Jurkat, Clone E6-1 (cell line): Measurements from ENCODE around the gene ELP1.
"Not testable (repeated sequence)": the region's sequence is repeated elsewhere in the genome, so short reads cannot be mapped to it uniquely, and the experiment has no call there.

Experiments used
- DNase-seq: peaks from one replicate; pipeline ENCODE4 v3.0.0-alpha.2; 2011; ENCODE audit warnings: low read depth, low spot score
- H3K4me3 ChIP-seq: 2 replicates; pipeline ENCODE4 v1.5.1; 2011; ENCODE audit warnings: mild to moderate bottlenecking, low read length, control low read depth, moderate library complexity

ELP1 gene

DNA sequence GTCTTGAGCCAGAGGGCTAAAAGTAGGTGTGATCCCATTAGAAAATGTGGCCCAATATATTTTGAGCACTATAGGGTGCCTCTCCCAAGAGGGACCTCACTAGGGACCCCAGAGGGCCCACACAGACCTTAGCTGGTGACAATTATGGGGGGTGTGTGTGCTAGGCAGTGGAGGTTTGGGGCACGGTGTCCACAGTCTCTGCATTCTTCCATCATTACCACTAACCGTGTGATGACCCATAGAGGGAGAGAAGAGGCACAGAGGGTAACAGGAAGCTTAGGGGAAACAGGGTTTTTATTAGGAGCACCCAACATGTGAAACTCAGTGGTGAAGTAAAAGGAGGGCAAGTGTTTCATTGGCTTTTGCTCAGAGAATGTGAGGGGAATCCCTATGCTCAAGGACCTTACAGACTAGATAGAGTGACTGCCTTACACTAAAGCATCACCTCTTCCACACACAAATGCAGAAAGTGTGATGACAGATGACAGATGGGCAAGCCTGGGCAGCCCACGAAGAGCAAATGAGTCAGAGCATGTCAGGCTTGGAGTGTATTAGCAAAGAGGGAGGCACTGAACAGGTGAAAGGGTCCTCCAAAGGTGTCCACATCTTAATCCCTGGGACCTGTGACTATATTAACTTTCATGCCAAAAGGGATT, 74.3 kb downstream of the ELP1 start:
- H3K4me3 ChIP-seq: no peak overlapping the region
- no peak for DNase-seq

DNA sequence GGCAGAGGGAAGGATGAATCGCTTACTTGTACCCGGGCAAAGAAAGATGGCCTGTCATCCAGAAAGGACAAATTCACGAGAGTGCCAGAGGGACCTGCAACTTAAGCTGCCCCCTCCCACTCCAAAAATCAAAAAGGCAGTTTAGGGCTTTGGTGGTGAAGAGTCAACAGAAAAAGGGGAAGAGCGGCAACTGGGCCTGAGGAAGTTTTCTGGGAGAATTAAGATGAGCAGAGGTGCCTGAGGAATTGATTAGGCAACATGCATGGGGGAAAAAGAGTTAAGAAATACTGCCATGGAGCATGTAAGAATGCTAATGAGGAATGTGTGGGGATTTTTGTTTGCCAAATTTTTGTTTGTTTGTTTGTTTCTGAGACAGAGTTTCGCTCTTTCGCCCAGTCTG, 76.4 kb downstream of the ELP1 start:
- no peak overlapping the region for H3K4me3 ChIP-seq
- DNase-seq: no peak

GRCh38 chr9:108855888-108856287, 78.0 kb downstream of the ELP1 start, which contains the start of gene ACTL7B:
ACTL7B (minus strand) TSS chr9:108855986; CDS start chr9:108855930, 56 bp downstream.
- no peak for DNase-seq
- H3K4me3 ChIP-seq: no peak within 1 kb of the TSS

- DNase-seq: no peak
- no peak overlapping the region for H3K4me3 ChIP-seq
Measured at GRCh38 chr9:108855529-108855886, 78.4 kb downstream of the ELP1 start.

- no peak overlapping the region for H3K4me3 ChIP-seq
- DNase-seq: no peak
Measured at GRCh38 chr9:108854641-108855528, 79.0 kb downstream of the ELP1 start.

DNA sequence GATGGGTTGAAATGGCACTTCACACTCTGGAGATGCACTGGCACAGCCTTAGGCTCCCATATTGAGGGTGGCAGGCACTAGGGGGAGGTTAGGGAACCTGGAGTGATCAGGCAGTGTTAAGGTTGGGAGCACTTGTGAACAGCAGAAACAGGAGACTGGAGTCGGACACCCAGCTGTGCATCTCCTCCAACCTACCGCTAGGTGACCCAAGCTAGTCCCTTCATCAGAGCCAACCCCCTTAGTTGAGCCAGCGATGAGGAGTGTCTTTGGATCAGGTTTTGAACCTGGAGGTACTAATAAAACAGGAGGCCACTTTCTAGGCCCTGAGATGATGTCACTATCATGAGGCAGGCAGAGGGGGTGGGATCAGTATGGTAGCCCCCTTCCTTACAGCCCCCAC, 79.8 kb downstream of the ELP1 start:
- no peak overlapping the region for H3K4me3 ChIP-seq
- peak; percentile 30 for DNase-seq

GRCh38 chr9:108852079-108852478, 81.8 kb downstream of the ELP1 start:
- H3K4me3 ChIP-seq: no peak overlapping the region
- DNase-seq: no peak

- DNase-seq: no peak
- no peak overlapping the region for H3K4me3 ChIP-seq
Measured at GRCh38 chr9:108851138-108851537, 82.8 kb downstream of the ELP1 start.

DNA sequence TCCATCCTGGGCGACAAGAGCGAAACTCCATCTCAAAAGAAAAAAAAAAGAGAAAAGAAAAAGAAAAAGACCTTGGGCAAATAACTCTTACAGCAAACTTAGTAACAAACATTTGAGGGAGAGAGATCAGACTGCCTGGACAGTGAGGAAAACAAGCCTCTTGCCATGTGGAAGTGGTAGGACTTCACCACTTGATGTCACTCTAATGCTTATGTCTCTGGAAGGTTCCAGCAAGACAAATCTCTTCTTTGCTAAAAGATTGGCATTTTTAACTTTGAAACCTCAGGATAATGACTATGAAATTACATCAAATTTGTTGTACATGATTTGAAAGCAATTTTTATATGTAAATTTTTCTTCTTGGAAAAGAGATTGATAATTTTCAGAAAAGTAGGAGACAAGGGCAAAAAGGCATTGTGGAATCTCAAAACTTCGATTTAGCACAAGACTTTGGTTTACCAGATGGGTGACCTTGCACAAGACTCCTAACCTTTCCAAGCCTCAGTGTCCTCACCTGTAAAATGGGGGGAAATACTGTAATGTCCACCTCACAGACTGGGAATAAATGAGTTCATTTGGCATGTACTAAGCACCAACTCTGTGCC, 83.5 kb downstream of the ELP1 start:
- no peak for DNase-seq
- H3K4me3 ChIP-seq: no peak overlapping the region

GRCh38 chr9:108848296-108848695, 85.6 kb downstream of the ELP1 start:
- H3K4me3 ChIP-seq, DNase-seq: not testable (repeated sequence)

GRCh38 chr9:108845947-108846346, 88.0 kb downstream of the ELP1 start:
- H3K4me3 ChIP-seq: no peak overlapping the region
- no peak for DNase-seq

- no peak for DNase-seq
- H3K4me3 ChIP-seq: no peak overlapping the region
Measured at GRCh38 chr9:108845507-108845906, 88.4 kb downstream of the ELP1 start.

GRCh38 chr9:108844856-108845255, 89.1 kb downstream of the ELP1 start:
- no peak for DNase-seq
- no peak overlapping the region for H3K4me3 ChIP-seq

DNA sequence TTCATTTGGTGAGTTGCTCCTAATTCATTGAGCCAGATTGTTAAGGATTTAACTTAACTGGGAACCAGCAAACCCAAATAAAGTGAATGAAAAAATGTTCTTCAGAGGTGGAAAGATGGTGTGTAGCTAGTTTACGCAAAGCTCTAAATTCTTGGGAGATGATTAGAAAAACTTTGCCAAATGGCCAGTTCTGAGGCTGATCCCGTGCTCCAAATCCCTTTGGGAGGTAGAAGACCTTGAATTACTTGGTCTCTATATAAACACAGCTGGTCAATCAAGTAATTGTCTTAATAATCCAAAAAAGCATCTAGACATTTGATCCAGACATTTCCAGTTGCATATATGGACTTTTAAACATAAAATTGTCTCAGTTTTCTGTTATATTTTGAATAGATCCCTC, 89.5 kb downstream of the ELP1 start:
- H3K4me3 ChIP-seq: no peak overlapping the region
- DNase-seq: no peak

- no peak overlapping the region for H3K4me3 ChIP-seq
- DNase-seq: no peak
Measured at GRCh38 chr9:108842610-108843295, 91.2 kb downstream of the ELP1 start.

GRCh38 chr9:108839561-108839960, 94.4 kb downstream of the ELP1 start:
- not testable (repeated sequence) for H3K4me3 ChIP-seq, DNase-seq

GRCh38 chr9:108838017-108838416, 95.9 kb downstream of the ELP1 start:
- no peak overlapping the region for H3K4me3 ChIP-seq
- DNase-seq: no peak

DNA sequence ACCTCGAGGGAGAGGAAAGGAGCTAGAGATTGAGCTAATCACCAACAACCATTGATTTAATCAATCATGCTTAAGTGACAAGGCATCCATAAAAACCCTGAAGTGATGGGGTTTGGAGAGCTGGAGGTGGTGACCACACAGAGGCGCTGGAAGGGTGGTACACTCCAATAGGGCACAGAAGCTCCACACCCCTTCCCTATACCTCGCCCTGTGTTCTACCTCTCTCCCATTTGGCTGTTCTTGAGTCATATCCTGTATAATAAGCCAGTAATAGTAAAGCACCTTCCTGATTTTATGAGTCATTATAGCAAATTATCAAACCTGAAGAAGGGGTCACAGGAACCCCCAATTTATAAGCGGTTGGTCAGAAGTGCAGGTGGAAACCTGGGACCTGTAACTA, 96.4 kb downstream of the ELP1 start:
- no peak for DNase-seq
- H3K4me3 ChIP-seq: no peak overlapping the region

- H3K4me3 ChIP-seq: no peak overlapping the region
- no peak for DNase-seq
Measured at GRCh38 chr9:108836781-108837180, 97.1 kb downstream of the ELP1 start.

DNA sequence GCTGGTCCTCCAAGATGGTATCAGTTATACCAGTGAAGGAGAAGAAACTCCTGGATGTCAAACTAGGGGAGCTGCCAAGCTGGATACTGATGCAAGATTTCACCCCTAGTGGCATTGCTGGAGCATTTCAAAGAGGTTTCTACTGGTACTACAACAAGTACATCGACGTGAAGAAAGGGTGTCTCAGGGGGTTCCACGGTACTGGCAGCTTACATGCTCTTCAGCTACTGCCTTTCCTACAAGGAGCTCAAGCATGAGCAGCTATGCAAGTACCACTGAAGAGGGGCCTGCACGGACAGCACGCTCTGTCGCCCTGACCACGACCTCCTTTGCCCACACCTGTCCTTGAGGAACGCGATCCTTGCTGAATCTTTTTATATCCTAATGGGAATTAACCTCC, 97.6 kb downstream of the ELP1 start:
- H3K4me3 ChIP-seq: no peak overlapping the region
- no peak for DNase-seq
